ENCODE measurements around the gene PLGRKT. TPM values are rescaled to one million over a fixed set of nuclear protein-coding genes. Genes with fewer than 3 reads are reported as not detected.

The PLGRKT gene
- total RNA-seq, 2 donors from 2014 or later, result 55.9 to 56.2 TPM

DNA sequence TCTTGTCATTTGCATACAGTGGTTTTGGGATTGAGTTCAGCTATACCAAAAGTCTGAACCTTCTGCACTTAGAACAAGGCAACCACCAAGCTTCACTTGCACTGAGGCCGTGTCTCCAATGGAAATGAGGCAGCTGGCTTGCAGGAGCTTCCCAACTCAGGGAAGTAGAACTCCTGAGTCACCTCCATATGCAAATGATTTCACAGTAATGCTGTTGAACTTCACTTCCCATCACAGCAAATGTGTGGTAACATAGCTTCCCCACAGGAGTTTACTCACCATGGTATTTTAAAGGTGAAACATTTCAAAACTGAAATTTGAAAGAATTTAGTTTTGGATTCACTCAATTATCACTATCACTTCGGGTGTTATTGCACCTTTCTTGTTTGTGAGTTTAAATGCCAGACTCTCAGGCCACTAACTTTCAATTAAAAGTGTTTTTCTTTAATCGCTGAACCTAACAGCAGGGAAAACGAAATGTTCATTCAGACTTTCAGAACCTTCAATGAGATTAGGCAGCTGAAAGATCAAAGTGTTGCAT lies 21.6 kb upstream of the PLGRKT start:
- Histone ChIP-seq H3K9me3 (no peaks in the 10 kb centered on the region), H3K4me1 (no peaks in the 10 kb centered on the region), H3K9ac (ENCODE audit: low read depth in 2 of 2, low read length in 2 of 2) (no peak overlapping the region), H3K36me3 (no peaks in the 10 kb centered on the region), H3K27me3 (no peaks in the 10 kb centered on the region), H3K4me3 (no peak overlapping the region), H3K27ac (no peak overlapping the region)
- intact Hi-C loops (cut with DNase I), result no loop called here
- no peak for DNase-seq
- TF ChIP-seq, protein P1, sequence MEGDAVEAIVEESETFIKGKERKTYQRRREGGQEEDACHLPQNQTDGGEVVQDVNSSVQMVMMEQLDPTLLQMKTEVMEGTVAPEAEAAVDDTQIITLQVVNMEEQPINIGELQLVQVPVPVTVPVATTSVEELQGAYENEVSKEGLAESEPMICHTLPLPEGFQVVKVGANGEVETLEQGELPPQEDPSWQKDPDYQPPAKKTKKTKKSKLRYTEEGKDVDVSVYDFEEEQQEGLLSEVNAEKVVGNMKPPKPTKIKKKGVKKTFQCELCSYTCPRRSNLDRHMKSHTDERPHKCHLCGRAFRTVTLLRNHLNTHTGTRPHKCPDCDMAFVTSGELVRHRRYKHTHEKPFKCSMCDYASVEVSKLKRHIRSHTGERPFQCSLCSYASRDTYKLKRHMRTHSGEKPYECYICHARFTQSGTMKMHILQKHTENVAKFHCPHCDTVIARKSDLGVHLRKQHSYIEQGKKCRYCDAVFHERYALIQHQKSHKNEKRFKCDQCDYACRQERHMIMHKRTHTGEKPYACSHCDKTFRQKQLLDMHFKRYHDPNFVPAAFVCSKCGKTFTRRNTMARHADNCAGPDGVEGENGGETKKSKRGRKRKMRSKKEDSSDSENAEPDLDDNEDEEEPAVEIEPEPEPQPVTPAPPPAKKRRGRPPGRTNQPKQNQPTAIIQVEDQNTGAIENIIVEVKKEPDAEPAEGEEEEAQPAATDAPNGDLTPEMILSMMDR (IDR thresholded peaks at IDR 0.05), result no peak

DNA sequence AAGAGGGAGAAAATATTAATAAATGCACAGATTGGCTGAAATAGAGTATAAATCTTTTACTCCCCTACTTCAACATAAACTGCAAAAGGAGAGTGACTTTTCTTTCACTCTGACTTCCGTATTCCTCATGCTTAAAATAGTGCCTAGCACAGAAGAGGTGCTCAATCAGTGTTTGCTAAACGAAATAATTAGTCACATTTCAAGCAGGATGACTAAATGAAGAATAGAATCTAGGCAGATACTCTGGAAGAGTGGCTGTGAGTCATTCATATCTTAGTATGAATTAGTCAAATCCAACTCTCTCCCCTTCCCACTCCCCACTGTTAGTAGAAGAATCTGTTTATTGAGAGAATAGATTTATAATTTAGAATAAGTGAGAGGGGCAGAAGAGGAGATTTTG lies 17.5 kb upstream of the PLGRKT start:
- Histone ChIP-seq H3K36me3 (no peaks in the 10 kb centered on the region), H3K9me3 (no peaks in the 10 kb centered on the region), H3K27me3 (no peaks in the 10 kb centered on the region), H3K27ac (no peak overlapping the region), H3K4me1 (no peaks in the 10 kb centered on the region), H3K4me3 (no peak overlapping the region), H3K9ac (ENCODE audit: low read depth in 2 of 2, low read length in 2 of 2) (no peak overlapping the region)
- intact Hi-C loops (cut with DNase I), result no loop called here
- DNase-seq, result no peak
- TF ChIP-seq, protein P1 (IDR thresholded peaks at IDR 0.05), result no peak

DNA sequence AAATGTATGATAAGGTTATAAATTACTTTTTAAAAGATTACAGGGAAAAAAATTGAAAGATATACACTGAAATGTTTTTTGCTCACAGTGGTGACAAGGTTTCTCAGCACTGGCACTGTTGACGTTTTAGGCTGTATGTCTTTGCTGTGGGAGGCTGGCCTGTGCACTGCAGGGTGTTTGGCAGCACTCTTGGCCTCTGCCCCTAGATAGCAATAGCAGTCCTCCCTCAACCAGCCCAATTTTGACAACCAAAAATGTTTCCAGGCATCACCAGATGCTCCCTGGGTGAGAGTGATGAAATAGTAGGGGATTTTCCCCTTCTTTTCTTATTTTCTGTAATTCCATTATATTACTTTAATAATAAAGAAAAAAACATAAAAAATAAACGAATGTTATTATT lies 15.9 kb upstream of the PLGRKT start:
- no peaks in the 10 kb centered on the region for H3K27me3 ChIP-seq
- no peak overlapping the region for H3K4me3 ChIP-seq
- TF ChIP-seq, protein P1 (IDR thresholded peaks at IDR 0.05), result no peak
- no peaks in the 10 kb centered on the region for H3K9me3 ChIP-seq
- H3K4me1 ChIP-seq, result no peaks in the 10 kb centered on the region
- no peak overlapping the region for H3K9ac ChIP-seq (ENCODE audit: low read depth in 2 of 2, low read length in 2 of 2)
- no peaks in the 10 kb centered on the region for H3K36me3 ChIP-seq
- H3K27ac ChIP-seq, result no peak overlapping the region
- DNase-seq, result no peak
- intact Hi-C loops (cut with DNase I), result loop anchor here (5.0 kb wide), 1 partner anchor 134 kb away; no protein-coding TSS in a partner anchor

DNA sequence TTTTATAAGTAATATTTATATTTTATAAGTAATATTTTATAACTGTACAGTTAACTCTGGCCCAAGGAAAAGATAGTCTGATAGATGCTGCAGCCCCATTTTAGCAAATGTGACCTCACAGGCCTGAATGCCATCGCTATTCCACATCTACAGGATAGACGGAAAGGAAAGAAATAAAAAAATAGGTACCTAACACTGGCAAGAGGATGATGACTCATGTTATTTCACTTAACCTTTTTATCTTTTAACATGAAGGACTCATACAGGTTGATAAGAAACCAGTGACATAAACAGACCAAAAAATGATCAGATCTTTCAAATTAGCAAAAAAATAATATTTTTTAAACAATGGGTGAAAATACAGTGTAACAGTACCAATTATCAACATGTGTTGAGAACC lies 15.3 kb upstream of the PLGRKT start:
- intact Hi-C loops (cut with DNase I), result loop anchor here (5.0 kb wide), 1 partner anchor 134 kb away; no protein-coding TSS in a partner anchor
- no peaks in the 10 kb centered on the region for H3K36me3 ChIP-seq
- no peak overlapping the region for H3K4me3 ChIP-seq
- no peaks in the 10 kb centered on the region for H3K27me3 ChIP-seq
- no peaks in the 10 kb centered on the region for H3K9me3 ChIP-seq
- H3K9ac ChIP-seq (ENCODE audit: low read depth in 2 of 2, low read length in 2 of 2), result no peak overlapping the region
- TF ChIP-seq, protein P1 (IDR thresholded peaks at IDR 0.05), result no peak
- no peaks in the 10 kb centered on the region for H3K4me1 ChIP-seq
- no peak overlapping the region for H3K27ac ChIP-seq
- DNase-seq, result no peak

DNA sequence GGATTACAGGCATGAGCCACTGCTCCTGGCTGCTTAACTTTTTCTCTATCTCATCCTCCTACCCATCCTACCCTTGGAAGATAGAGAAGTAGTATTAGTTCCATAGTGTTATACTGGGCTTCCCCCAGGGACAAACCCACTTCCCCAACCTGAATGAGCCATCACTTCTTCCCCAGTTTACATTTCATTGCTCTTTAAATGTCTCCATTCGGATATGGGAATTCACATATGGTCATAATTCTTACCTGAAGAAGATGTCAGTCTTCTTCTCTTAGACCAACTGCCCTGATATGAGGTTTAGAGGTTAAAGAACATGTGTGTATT lies 14.5 kb upstream of the PLGRKT start:
- H3K9me3 ChIP-seq, result no peaks in the 10 kb centered on the region
- TF ChIP-seq, protein P1 (IDR thresholded peaks at IDR 0.05), result no peak
- H3K27me3 ChIP-seq, result no peaks in the 10 kb centered on the region
- DNase-seq, result no peak
- no peak overlapping the region for H3K4me3 ChIP-seq
- intact Hi-C loops (cut with DNase I), result loop anchor here (5.0 kb wide), 1 partner anchor 135 kb away; no protein-coding TSS in a partner anchor
- H3K4me1 ChIP-seq, result no peaks in the 10 kb centered on the region
- no peak overlapping the region for H3K27ac ChIP-seq
- no peak overlapping the region for H3K9ac ChIP-seq (ENCODE audit: low read depth in 2 of 2, low read length in 2 of 2)
- no peaks in the 10 kb centered on the region for H3K36me3 ChIP-seq

All from colonic mucosa (tissue), 4 donors.